ENCODE data around the gene CCP110.

CCP110 gene

GRCh38 chr16:19523559-19524355 lies at the start of gene CCP110:
Gene CCP110, plus strand, starts transcription at chr16:19523942. Its CDS starts 3,940 bp downstream, at chr16:19527882.
- in situ Hi-C loops (cut with HindIII; ENCODE audit: low sequenced_read_pairs) = no loop called here

- in situ Hi-C loops (cut with HindIII; ENCODE audit: low sequenced_read_pairs) = no loop called here
Measured at GRCh38 chr16:19474617-19475016, 49.1 kb upstream of the CCP110 start.

- in situ Hi-C loops (cut with HindIII; ENCODE audit: low sequenced_read_pairs) = no loop called here
Measured at GRCh38 chr16:19478505-19478904, 45.2 kb upstream of the CCP110 start.

GRCh38 chr16:19479302-19479721 lies 44.4 kb upstream of the CCP110 start:
- in situ Hi-C loops (cut with HindIII; ENCODE audit: low sequenced_read_pairs) = no loop called here

- in situ Hi-C loops (cut with HindIII; ENCODE audit: low sequenced_read_pairs) = no loop called here
Measured at GRCh38 chr16:19481296-19481695, 42.4 kb upstream of the CCP110 start.

GRCh38 chr16:19481769-19482168 lies 42.0 kb upstream of the CCP110 start:
- in situ Hi-C loops (cut with HindIII; ENCODE audit: low sequenced_read_pairs) = no loop called here

GRCh38 chr16:19482291-19482690 lies 41.5 kb upstream of the CCP110 start:
- in situ Hi-C loops (cut with HindIII; ENCODE audit: low sequenced_read_pairs) = no loop called here

GRCh38 chr16:19484096-19484495 lies 39.6 kb upstream of the CCP110 start:
- in situ Hi-C loops (cut with HindIII; ENCODE audit: low sequenced_read_pairs) = no loop called here

- in situ Hi-C loops (cut with HindIII; ENCODE audit: low sequenced_read_pairs) = no loop called here
Measured at GRCh38 chr16:19485611-19486010, 38.1 kb upstream of the CCP110 start.

GRCh38 chr16:19486051-19486450 lies 37.7 kb upstream of the CCP110 start:
- in situ Hi-C loops (cut with HindIII; ENCODE audit: low sequenced_read_pairs) = no loop called here

GRCh38 chr16:19486750-19487325 lies 36.9 kb upstream of the CCP110 start:
- in situ Hi-C loops (cut with HindIII; ENCODE audit: low sequenced_read_pairs) = no loop called here

GRCh38 chr16:19488213-19488640 lies 35.5 kb upstream of the CCP110 start:
- in situ Hi-C loops (cut with HindIII; ENCODE audit: low sequenced_read_pairs) = no loop called here

GRCh38 chr16:19490619-19491018 lies 33.1 kb upstream of the CCP110 start:
- in situ Hi-C loops (cut with HindIII; ENCODE audit: low sequenced_read_pairs) = no loop called here

GRCh38 chr16:19497176-19497575 lies 26.6 kb upstream of the CCP110 start:
- in situ Hi-C loops (cut with HindIII; ENCODE audit: low sequenced_read_pairs) = no loop called here

- in situ Hi-C loops (cut with HindIII; ENCODE audit: low sequenced_read_pairs) = no loop called here
Measured at GRCh38 chr16:19499006-19499405, 24.7 kb upstream of the CCP110 start.

- in situ Hi-C loops (cut with HindIII; ENCODE audit: low sequenced_read_pairs) = no loop called here
Measured at GRCh38 chr16:19499481-19499880, 24.3 kb upstream of the CCP110 start.

- in situ Hi-C loops (cut with HindIII; ENCODE audit: low sequenced_read_pairs) = no loop called here
Measured at GRCh38 chr16:19502395-19503131, 21.2 kb upstream of the CCP110 start.

- in situ Hi-C loops (cut with HindIII; ENCODE audit: low sequenced_read_pairs) = no loop called here
Measured at GRCh38 chr16:19503461-19504075, 20.2 kb upstream of the CCP110 start.

- in situ Hi-C loops (cut with HindIII; ENCODE audit: low sequenced_read_pairs) = no loop called here
Measured at GRCh38 chr16:19505600-19506303, 18.0 kb upstream of the CCP110 start.

GRCh38 chr16:19506965-19507364 lies 16.8 kb upstream of the CCP110 start:
- in situ Hi-C loops (cut with HindIII; ENCODE audit: low sequenced_read_pairs) = no loop called here

- in situ Hi-C loops (cut with HindIII; ENCODE audit: low sequenced_read_pairs) = no loop called here
Measured at GRCh38 chr16:19507867-19508266, 15.9 kb upstream of the CCP110 start.

Data from endothelial cell of hepatic sinusoid (primary cell).